HL-60 (cell line): ENCODE measurements around the gene GRID1.

Source experiments
- DNase-seq, 2 experiments: peaks; one replicate each; pipeline ENCODE4 v3.0.0-alpha.2; 2010 to 2020; ENCODE audit warnings: low read depth in 1 of 2, low spot score in 1 of 2
- H3K27ac ChIP-seq: fragments of 250-450 bp; sonication (Bioruptor Pico); replicated peaks from 2 replicates; pipeline ENCODE4 v1.5.1; 2020; ENCODE audit warnings: mild to moderate bottlenecking, moderate library complexity
- H3K27me3 ChIP-seq: fragments of 250-450 bp; sonication (Bioruptor Pico); 2 replicates; pipeline ENCODE4 v1.5.1; 2021; ENCODE audit warnings: mild to moderate bottlenecking, moderate library complexity; ENCODE audit not compliant: insufficient read depth, poor library complexity, severe bottlenecking
- H3K4me3 ChIP-seq: replicated peaks from 2 replicates; pipeline ENCODE4 v1.5.1; 2011; ENCODE audit warnings: mild to moderate bottlenecking, control low read depth, low read length; ENCODE audit not compliant: insufficient read depth
- CTCF ChIP-seq: IDR thresholded peaks from one replicate; pipeline ENCODE4 v1.5.1; 2011; ENCODE audit warnings: low read length, control low read depth, inconsistent platforms; ENCODE audit not compliant: insufficient read depth
- GABPA ChIP-seq: IDR thresholded peaks from 2 replicates; pipeline ENCODE4 v1.6.1; 2012; ENCODE audit warnings: low read depth
- POLR2AphosphoS5 ChIP-seq: IDR thresholded peaks from 2 replicates; pipeline ENCODE4 v1.6.1; 2012; ENCODE audit warnings: low read depth
- REST ChIP-seq: IDR thresholded peaks from 2 replicates; pipeline ENCODE4 v1.6.1; 2012; ENCODE audit warnings: low read depth; ENCODE audit not compliant: insufficient replicate concordance
- SPI1 ChIP-seq: IDR thresholded peaks from 2 replicates; pipeline ENCODE4 v1.6.1; 2012; ENCODE audit warnings: low read depth, mild to moderate bottlenecking, borderline replicate concordance

GRID1 gene

GRCh38 chr10:86292462-86293395 is 73.9 kb downstream of the GRID1 start:
- no peak overlapping the region for H3K27ac ChIP-seq
- no peaks in the 10 kb centered on the region for H3K27me3 ChIP-seq
- DNase-seq, result no peak
- TF ChIP-seq POLR2AphosphoS5, result no peak
- no peak overlapping the region for H3K4me3 ChIP-seq

- no peak for DNase-seq
- Histone ChIP-seq H3K27ac (no peak overlapping the region), H3K4me3 (no peak overlapping the region), H3K27me3 (no peaks in the 10 kb centered on the region)
- TF ChIP-seq POLR2AphosphoS5 (no peak), SPI1 (no peak)
Observed at GRCh38 chr10:86291616-86292340, 74.8 kb downstream of the GRID1 start.

- DNase-seq, result no peak
- TF ChIP-seq CTCF (no peak), GABPA (no peak), SPI1 (no peak), POLR2AphosphoS5 (no peak), REST (no peak)
- Histone ChIP-seq H3K4me3 (no peak overlapping the region), H3K27ac (no peak overlapping the region), H3K27me3 (no peaks in the 10 kb centered on the region)
Observed at GRCh38 chr10:86290933-86291615, 75.5 kb downstream of the GRID1 start.

GRCh38 chr10:86289577-86289868 is 77.1 kb downstream of the GRID1 start:
- TF ChIP-seq CTCF (no peak), GABPA (no peak), POLR2AphosphoS5 (no peak), REST (no peak), SPI1 (no peak)
- DNase-seq, result no peak
- H3K27me3 ChIP-seq, result no peaks in the 10 kb centered on the region
- H3K4me3 ChIP-seq, result no peak overlapping the region
- no peak overlapping the region for H3K27ac ChIP-seq
